Measurements from ENCODE around the gene CASP5. TPM values are rescaled to one million over a fixed set of nuclear protein-coding genes. Genes with fewer than 3 reads are reported as not detected.
"Not testable (repeated sequence)": the region's sequence is repeated elsewhere in the genome, so short reads cannot be mapped to it uniquely, and the experiment has no call there.

The CASP5 gene
- not detected in 2 replicates for total RNA-seq (2014; rRNA removed; shearing (Covaris generic))

GRCh38 chr11:105023003-105023402 is at the start of gene CASP5:
CASP5 (minus strand) TSS chr11:105023168; CDS start chr11:105023136, 32 bp downstream.
- DNase-seq (ENCODE audit: low read depth): no peak

- not testable (repeated sequence) for DNase-seq (ENCODE audit: low read depth)
Measured at GRCh38 chr11:105072080-105072479, 49.1 kb upstream of the CASP5 start.

GRCh38 chr11:105071089-105071732 is 48.2 kb upstream of the CASP5 start:
- no peak for DNase-seq (ENCODE audit: low read depth)

GRCh38 chr11:105070306-105070705 is 47.3 kb upstream of the CASP5 start:
- no peak for DNase-seq (ENCODE audit: low read depth)

GRCh38 chr11:105069749-105070148 is 46.8 kb upstream of the CASP5 start:
- DNase-seq (ENCODE audit: low read depth): not testable (repeated sequence)

- DNase-seq (ENCODE audit: low read depth): not testable (repeated sequence)
Measured at GRCh38 chr11:105063245-105063941, 40.4 kb upstream of the CASP5 start.

- DNase-seq (ENCODE audit: low read depth): no peak
Measured at GRCh38 chr11:105057432-105057831, 34.5 kb upstream of the CASP5 start.

- DNase-seq (ENCODE audit: low read depth): no peak
Measured at GRCh38 chr11:105056446-105056845, 33.5 kb upstream of the CASP5 start.

GRCh38 chr11:105054723-105055493 is 31.9 kb upstream of the CASP5 start:
- DNase-seq (ENCODE audit: low read depth): no peak

GRCh38 chr11:105052487-105052886 is 29.5 kb upstream of the CASP5 start:
- no peak for DNase-seq (ENCODE audit: low read depth)

- DNase-seq (ENCODE audit: low read depth): no peak
Measured at GRCh38 chr11:105051559-105051958, 28.6 kb upstream of the CASP5 start.

GRCh38 chr11:105049481-105049880 is 26.5 kb upstream of the CASP5 start:
- DNase-seq (ENCODE audit: low read depth): no peak

- DNase-seq (ENCODE audit: low read depth): peak; percentile 94
Measured at GRCh38 chr11:105046898-105047579, 24.1 kb upstream of the CASP5 start.

- DNase-seq (ENCODE audit: low read depth): peak; percentile 10
Measured at GRCh38 chr11:105045676-105046296, 22.8 kb upstream of the CASP5 start.

GRCh38 chr11:105044557-105045524 is 21.9 kb upstream of the CASP5 start, which contains the start of gene CARD16:
CARD16 (minus strand) TSS chr11:105045335; CDS start chr11:105045297, 38 bp downstream.
- DNase-seq (ENCODE audit: low read depth): peak; percentile 70

GRCh38 chr11:105042178-105042577 is 19.2 kb upstream of the CASP5 start:
- DNase-seq (ENCODE audit: low read depth): no peak

- no peak for DNase-seq (ENCODE audit: low read depth)
Measured at GRCh38 chr11:105040703-105041102, 17.7 kb upstream of the CASP5 start.

- DNase-seq (ENCODE audit: low read depth): peak; percentile 63
Measured at GRCh38 chr11:105034813-105035620, 12.0 kb upstream of the CASP5 start, which contains the start of gene CASP1. CASP1 (minus strand) TSS chr11:105035144; CDS start chr11:105035113, 31 bp downstream.

GRCh38 chr11:105034388-105034787 is 11.4 kb upstream of the CASP5 start:
- not testable (repeated sequence) for DNase-seq (ENCODE audit: low read depth)
